HepG2 (cell line): ENCODE measurements around the gene UGP2. TPM values are rescaled to one million over a fixed set of nuclear protein-coding genes. Genes with fewer than 3 reads are reported as not detected.

Experiments
- ATAC-seq: fragments of 200-7000 bp; cut with Tn5 transposase; 3 replicates; pipeline ENCODE4 v1.9.1; 2020; ENCODE audit warnings: mild to moderate bottlenecking, moderate library complexity
- BruUV-seq: library from RNA; stranded (reverse); fragments of 400-500 nt; replicated peaks from 2 replicates; lab custom pipeline; 2021; lab: Mats Ljungman, UMichigan
- CTCF ChIA-PET: fragments of 300-600 bp; formaldehyde crosslinking; extraction: SDS; loops from one replicate; lab custom pipeline; 2021; ENCODE audit warnings: low total read pairs, inconsistent platforms, low intra/inter-chr PET ratio; lab: Yijun Ruan, JAX
- POLR2A ChIA-PET: fragments of 350-600 bp; sonication (Branson Sonifier 250); formaldehyde crosslinking; loops from one replicate; lab custom pipeline; 2020; ENCODE audit warnings: antibody characterized with exemption, inconsistent platforms; lab: Yijun Ruan, JAX
- DNase-seq: peaks from one replicate; pipeline ENCODE4 v3.0.0-alpha.2; 2015; ENCODE audit warnings: low spot score
- FAIRE-seq: peaks from 3 replicates; lab custom pipeline; 2011; peaks lifted over from hg19 to GRCh38; lab: Jason Lieb, UNC
- H2AFZ ChIP-seq: one replicate; pipeline ENCODE4 v1.6.1; 2011; ENCODE audit warnings: low read length, inconsistent platforms
- H3K27ac ChIP-seq: fragments of 300-600 bp; 3 replicates; pipeline ENCODE4 v1.8.0; 2011; ENCODE audit warnings: mixed run types, mild to moderate bottlenecking, mixed read lengths, low read length, inconsistent platforms; ENCODE audit not compliant: insufficient read depth; ENCODE audit errors: extremely low read length
- H3K27me3 ChIP-seq, 2 experiments: fragments of 200-600 bp in 1 of 2; 2 replicates in 1 of 2; 3 replicates in 1 of 2; pipeline versions ENCODE4 v1.6.0 to v1.8.0; 2011; ENCODE audit warnings: low read length in 2 of 2, mild to moderate bottlenecking in 2 of 2, moderate library complexity in 2 of 2, inconsistent platforms in 1 of 2; ENCODE audit not compliant: insufficient read depth in 2 of 2, control insufficient read depth in 1 of 2
- H3K36me3 ChIP-seq, 2 experiments: fragments of 200-600 bp in 1 of 2; replicated peaks in 1 of 2; 2 replicates in 1 of 2; 3 replicates in 1 of 2; pipeline versions ENCODE4 v1.5.1 to v1.8.0; 2011; ENCODE audit warnings: low read length in 2 of 2, inconsistent platforms in 1 of 2; ENCODE audit not compliant: insufficient read depth in 2 of 2, control insufficient read depth in 1 of 2
- H3K4me1 ChIP-seq: 2 replicates; pipeline ENCODE4 v1.5.1; 2012; ENCODE audit warnings: low read length, inconsistent platforms; ENCODE audit not compliant: insufficient read depth
- H3K4me2 ChIP-seq: 2 replicates; pipeline ENCODE4 v1.6.0; 2011; ENCODE audit warnings: low read depth, low read length, inconsistent platforms
- H3K4me3 ChIP-seq, 3 experiments: fragments of 200-600 bp in 1 of 3; sonication (generic), shearing (Covaris generic) in 1 of 3; replicated peaks in 1 of 3; 2 replicates each; pipeline ENCODE4 v1.5.1; 2011 to 2016; ENCODE audit warnings: low read length in 3 of 3, inconsistent platforms in 2 of 3, low read depth in 2 of 3, mild to moderate bottlenecking in 2 of 3, control low read depth in 1 of 3, mixed read lengths in 1 of 3; ENCODE audit not compliant: insufficient read depth in 1 of 3
- H3K79me2 ChIP-seq: one replicate; pipeline ENCODE4 v1.6.1; 2011; ENCODE audit warnings: low read length, inconsistent platforms; ENCODE audit not compliant: insufficient read depth
- H3K9ac ChIP-seq: 2 replicates; pipeline ENCODE4 v1.6.0; 2011; ENCODE audit warnings: mild to moderate bottlenecking, low read depth, low read length, inconsistent platforms; ENCODE audit not compliant: insufficient read depth
- H3K9me3 ChIP-seq: 2 replicates; pipeline ENCODE4 v1.5.1; 2012; ENCODE audit warnings: mild to moderate bottlenecking, low read length
- H4K20me1 ChIP-seq: 2 replicates; pipeline ENCODE4 v1.6.0; 2011; ENCODE audit warnings: inconsistent platforms, mild to moderate bottlenecking, low read length, moderate library complexity; ENCODE audit not compliant: insufficient read depth
- ELF3 ChIP-seq: IDR thresholded peaks from 2 replicates; pipeline ENCODE4 v1.6.1; 2016; ENCODE audit warnings: missing genetic modification reagents, missing compliant biosample characterization
- LBX2 ChIP-seq: sonication (generic); formaldehyde crosslinking; IDR thresholded peaks from 2 replicates; pipeline ENCODE4 v1.5.0; 2020; ENCODE audit warnings: missing genetic modification reagents, mild to moderate bottlenecking, borderline replicate concordance
- NKX3-1 ChIP-seq: sonication (generic); formaldehyde crosslinking; IDR thresholded peaks from 2 replicates; pipeline ENCODE4 v1.5.0; 2020; ENCODE audit warnings: missing genetic modification reagents
- THRA ChIP-seq: sonication (generic); formaldehyde crosslinking; IDR thresholded peaks from 2 replicates; pipeline ENCODE4 v1.4.0; 2020; ENCODE audit warnings: missing genetic modification reagents, borderline replicate concordance
- ZNF720 ChIP-seq: sonication (generic); formaldehyde crosslinking; IDR thresholded peaks from 2 replicates; pipeline ENCODE4 v1.4.0; 2020; ENCODE audit warnings: missing genetic modification reagents
- WGBS: methylation state at CpG from one replicate; pipeline ENCODE4 v1.1.6; 2017; ENCODE audit warnings: low lambda C conversion rate; 5-methylcytosine and 5-hydroxymethylcytosine counted together
- in situ Hi-C: cut with HindIII; loops from 2 replicates; pipeline ENCODE4 v1.10.0; 2017; ENCODE audit warnings: low pct_unique_long_range_greater_than_20kb; ENCODE audit not compliant: extremely low pct_ligation_motif_present
- intact Hi-C: fragments of 100-400 bp; cut with micrococcal nuclease; formaldehyde crosslinking; loops from one replicate; pipeline ENCODE4 v1.10.0; 2022; ENCODE audit not compliant: unreplicated experiment
- polyA plus RNA-seq, 8 experiments: library from polyadenylated mRNA; depleted of rRNA in 3 of 8; stranded (reverse) in 7 of 8; unstranded in 1 of 8; fragments of >200 nt; fragmentation: Illumina TruSeq in 4 of 8; extraction: Trizol in 4 of 8; gene quantifications; 2 replicates each; pipeline versions ENCODE4 v1.2.1 to v1.2.3, GENCODE V29; 2011 to 2016; ENCODE audit warnings: low read depth in 4 of 8, missing spikeins in 1 of 8, mixed read lengths in 1 of 8; ENCODE audit not compliant: insufficient read depth in 1 of 8
- total RNA-seq, 5 experiments: library from RNA; depleted of rRNA; stranded (reverse); fragments of >200 nt; fragmentation: Illumina TruSeq; extraction: Trizol; gene quantifications; 2 replicates each; pipeline ENCODE4 v1.2.3, GENCODE V29; 2016; ENCODE audit warnings: low read depth in 1 of 5

UGP2 gene
- total and polyA plus RNA-seq, 2 of the 13 experiments (the other 11 are each of a cell fraction or from before 2014, with no cell fraction given) = 96.0 to 134 TPM

DNA sequence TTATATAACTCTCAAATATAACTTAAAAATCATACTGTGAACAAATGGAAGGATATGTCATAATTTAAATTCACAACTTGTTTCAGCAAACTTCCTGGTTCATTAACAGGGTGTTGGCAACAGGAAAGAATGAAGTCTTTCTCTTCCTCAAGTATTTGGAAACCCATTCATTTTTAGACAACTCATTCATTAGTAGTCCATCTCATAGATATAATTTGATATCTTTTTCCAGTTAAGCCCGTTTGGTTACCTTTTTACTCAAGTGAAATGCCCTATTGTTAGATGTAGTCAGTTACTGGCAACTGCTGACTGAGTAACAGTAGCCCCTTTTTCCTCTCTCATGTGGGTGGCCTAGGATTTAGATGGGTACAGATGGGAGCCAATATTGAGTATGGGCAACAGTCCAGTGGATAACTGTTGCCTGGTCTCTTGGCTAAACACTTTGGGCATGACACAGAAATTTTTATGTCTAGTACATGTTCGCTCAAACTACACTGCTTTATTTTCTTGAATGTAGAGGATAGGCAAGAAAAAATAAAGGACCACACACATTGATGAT lies 4.6 kb upstream of the UGP2 start:
- Histone ChIP-seq H4K20me1 (no peaks in the 10 kb centered on the region), H3K27me3 (no peaks in the 10 kb centered on the region; a peak in 1 of 5 replicates), H2AFZ (no peak overlapping the region), H3K9me3 (no peaks in the 10 kb centered on the region), H3K27ac (no peak overlapping the region), H3K9ac (no peak overlapping the region), H3K4me1 (peaks cover 10% of the 10 kb centered on the region), H3K36me3 (no peaks in the 10 kb centered on the region), H3K4me2 (no peak overlapping the region), H3K4me3 (no peak overlapping the region), H3K79me2 (peaks cover 5% of the 10 kb centered on the region)
- no peak for ATAC-seq
- 87% methylated on average over 2 of the region's 2 CpGs for WGBS
- intact Hi-C loops = no loop called here
- ChIA-PET POLR2A (no interaction called here), CTCF (no interaction called here)
- DNase-seq = no peak
- TF ChIP-seq ELF3 (CRISPR knock-in tag) (no peak), NKX3-1 (no peak), ZNF720 (CRISPR knock-in tag) (no peak), LBX2 (CRISPR knock-in tag) (no peak), THRA (CRISPR knock-in tag) (no peak)
- no peak for FAIRE-seq
- no TSS peak for BruUV-seq
- in situ Hi-C loops = no loop called here
